ENCODE data around the gene MOV10.

MOV10 gene

GRCh38 chr1:112674440-112674985 is at the start of gene MOV10:
MOV10 (plus strand) TSS chr1:112674659; CDS start chr1:112674913, 254 bp downstream.
- H3K4me3 ChIP-seq (ENCODE audit: low read depth in 1 of 2, low read length in 2 of 2): peak within 1 kb of the TSS; percentile 58 to 68
- H3K27ac ChIP-seq (ENCODE audit: low read length): peak within 1 kb of the TSS; percentile 88
- TF ChIP-seq EZH2 (IDR thresholded peaks at IDR 0.05; ENCODE audit: borderline replicate concordance, low read depth, low read length, severe bottlenecking): no peak
- no peak for TF ChIP-seq CTCF (IDR thresholded peaks at IDR 0.05; ENCODE audit: borderline replicate concordance, extremely low read depth, low read length, poor library complexity, severe bottlenecking)
- no peaks in the 10 kb centered on the region for H3K27me3 ChIP-seq (ENCODE audit: insufficient read depth, low read length, poor library complexity)
- peaks cover 43% of the 10 kb centered on the region for H3K36me3 ChIP-seq (ENCODE audit: insufficient read depth, low read length)
- no peaks in the 10 kb centered on the region for H3K9me3 ChIP-seq (ENCODE audit: insufficient read depth, low read length, severe bottlenecking)
- H2AFZ ChIP-seq (ENCODE audit: low read depth, low read length): peak within 1 kb of the TSS; percentile 93
- H3K4me2 ChIP-seq (ENCODE audit: insufficient read depth, low read length): peak within 1 kb of the TSS; percentile 95
- peaks cover 49% of the 10 kb centered on the region for H3K79me2 ChIP-seq (ENCODE audit: insufficient read depth, low read length)
- peaks cover 34% of the 10 kb centered on the region for H3K4me1 ChIP-seq (ENCODE audit: insufficient read depth, low read length)
- peak within 1 kb of the TSS; percentile 86 for H3K9ac ChIP-seq (ENCODE audit: low read depth, low read length)
- no peaks in the 10 kb centered on the region for H4K20me1 ChIP-seq (ENCODE audit: insufficient read depth, low read length)
- DNase-seq: peak; percentile 76
- ATAC-seq (ENCODE audit: insufficient read depth, low read depth): peak; percentile 74

GRCh38 chr1:112625696-112626095 is 48.8 kb upstream of the MOV10 start:
- Histone ChIP-seq H3K4me2 (ENCODE audit: insufficient read depth, low read length) (peak overlapping the region; percentile 9; the same call in 1 of the 2 replicates), H3K4me3 (ENCODE audit: low read depth in 1 of 2, low read length in 2 of 2) (no peak overlapping the region), H3K36me3 (ENCODE audit: insufficient read depth, low read length) (peaks cover 33% of the 10 kb centered on the region), H3K27me3 (ENCODE audit: insufficient read depth, low read length, poor library complexity) (no peaks in the 10 kb centered on the region), H3K4me1 (ENCODE audit: insufficient read depth, low read length) (peaks cover 36% of the 10 kb centered on the region), H2AFZ (ENCODE audit: low read depth, low read length) (no peak overlapping the region), H3K79me2 (ENCODE audit: insufficient read depth, low read length) (peaks cover 98% of the 10 kb centered on the region), H3K27ac (ENCODE audit: low read length) (no peak overlapping the region), H3K9me3 (ENCODE audit: insufficient read depth, low read length, severe bottlenecking) (no peaks in the 10 kb centered on the region), H3K9ac (ENCODE audit: low read depth, low read length) (no peak overlapping the region), H4K20me1 (ENCODE audit: insufficient read depth, low read length) (peaks cover 73% of the 10 kb centered on the region)
- ATAC-seq (ENCODE audit: insufficient read depth, low read depth) (no peak), DNase-seq (no peak)
- TF ChIP-seq EZH2 (IDR thresholded peaks at IDR 0.05; ENCODE audit: borderline replicate concordance, low read depth, low read length, severe bottlenecking) (no peak), CTCF (IDR thresholded peaks at IDR 0.05; ENCODE audit: borderline replicate concordance, extremely low read depth, low read length, poor library complexity, severe bottlenecking) (no peak)

DNA sequence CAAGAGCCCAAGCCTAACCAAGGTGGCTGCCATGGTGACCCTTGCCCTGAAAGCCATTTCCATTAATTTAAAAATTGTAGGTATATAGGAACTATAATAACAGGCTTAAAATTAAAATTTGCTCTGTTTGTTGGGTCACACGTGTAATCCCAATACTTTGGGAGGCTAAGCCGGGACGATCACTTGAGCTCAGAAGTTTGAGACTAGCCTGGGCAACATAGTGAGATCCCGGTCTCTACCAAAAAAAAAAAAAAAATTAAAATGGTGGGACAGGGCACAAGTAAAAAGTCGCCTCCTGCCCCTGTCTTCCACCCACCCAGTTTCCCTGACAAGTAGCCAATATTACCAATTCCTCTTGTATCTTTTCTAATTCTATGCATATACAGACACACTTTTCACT is 48.3 kb upstream of the MOV10 start:
- no peaks in the 10 kb centered on the region for H3K9me3 ChIP-seq (ENCODE audit: insufficient read depth, low read length, severe bottlenecking)
- peaks cover 76% of the 10 kb centered on the region for H4K20me1 ChIP-seq (ENCODE audit: insufficient read depth, low read length)
- no peak for ATAC-seq (ENCODE audit: insufficient read depth, low read depth)
- H3K4me1 ChIP-seq (ENCODE audit: insufficient read depth, low read length): peaks cover 31% of the 10 kb centered on the region
- H3K4me3 ChIP-seq (ENCODE audit: low read depth in 1 of 2, low read length in 2 of 2): no peak overlapping the region
- DNase-seq: no peak
- peaks cover 98% of the 10 kb centered on the region for H3K79me2 ChIP-seq (ENCODE audit: insufficient read depth, low read length)
- H3K4me2 ChIP-seq (ENCODE audit: insufficient read depth, low read length): peak overlapping the region; percentile 9; the same call in 1 of the 2 replicates
- no peak overlapping the region for H3K27ac ChIP-seq (ENCODE audit: low read length)
- no peak overlapping the region for H3K9ac ChIP-seq (ENCODE audit: low read depth, low read length)
- H3K36me3 ChIP-seq (ENCODE audit: insufficient read depth, low read length): peaks cover 38% of the 10 kb centered on the region
- H3K27me3 ChIP-seq (ENCODE audit: insufficient read depth, low read length, poor library complexity): no peaks in the 10 kb centered on the region
- no peak overlapping the region for H2AFZ ChIP-seq (ENCODE audit: low read depth, low read length)
- TF ChIP-seq EZH2 (IDR thresholded peaks at IDR 0.05; ENCODE audit: borderline replicate concordance, low read depth, low read length, severe bottlenecking) (no peak), CTCF (IDR thresholded peaks at IDR 0.05; ENCODE audit: borderline replicate concordance, extremely low read depth, low read length, poor library complexity, severe bottlenecking) (no peak)

Data from DND-41 (cell line).